ENCODE measurements around the gene ROCK2. TPM values are rescaled to one million over a fixed set of nuclear protein-coding genes. Genes with fewer than 3 reads are reported as not detected.

The ROCK2 gene
- total and polyA plus RNA-seq, 2 of the 13 experiments (the other 11 are each of a cell fraction or from before 2014, with no cell fraction given) = 38.1 to 119 TPM

GRCh38 chr2:11365096-11365879, 20.9 kb upstream of the ROCK2 start (continued):
- TF ChIP-seq PAXIP1 (CRISPR knock-in tag; conservative IDR thresholded peaks at IDR 0.05) (peak; percentile 81; the same call in 1 of the 2 replicates), TRIM22 (IDR thresholded peaks at IDR 0.05) (no peak), CENPX (CRISPR knock-in tag; IDR thresholded peaks at IDR 0.05) (no peak), MYC (CRISPR knock-in tag; IDR thresholded peaks at IDR 0.05; ENCODE audit: borderline replicate concordance) (peak; percentile 88; the same call in 1 of the 2 replicates), SMYD3 (CRISPR knock-in tag; IDR thresholded peaks at IDR 0.05) (0 out of 2 replicates have a peak, but pooled peaks have one; percentile 8), SMAD9 (CRISPR knock-in tag; IDR thresholded peaks at IDR 0.05) (no peak), ZNF569 (CRISPR knock-in tag; IDR thresholded peaks at IDR 0.05; ENCODE audit: borderline replicate concordance) (no peak), FUBP1 (CRISPR knock-in tag; IDR thresholded peaks at IDR 0.05; ENCODE audit: borderline replicate concordance) (peak; percentile 39; the same call in 1 of the 2 replicates), ZSCAN9 (CRISPR knock-in tag; IDR thresholded peaks at IDR 0.05; ENCODE audit: borderline replicate concordance) (peak; percentile 45; the same call in 1 of the 2 replicates), ZNF713 (CRISPR knock-in tag; IDR thresholded peaks at IDR 0.05) (0 out of 2 replicates have a peak, but pooled peaks have one; percentile 53), MTF1 (CRISPR knock-in tag; IDR thresholded peaks at IDR 0.05) (no peak), ZSCAN5A (CRISPR knock-in tag; IDR thresholded peaks at IDR 0.05; ENCODE audit: borderline replicate concordance) (peak; percentile 74; the same call in 1 of the 2 replicates), ZNF484 (CRISPR knock-in tag; IDR thresholded peaks at IDR 0.05; ENCODE audit: borderline replicate concordance, low read depth) (no peak), KDM4B (CRISPR knock-in tag; IDR thresholded peaks at IDR 0.05) (no peak), ATF3 (CRISPR knock-in tag; IDR thresholded peaks at IDR 0.05) (no peak; the same call in 1 of the 2 replicates), ZBTB7A (CRISPR knock-in tag; IDR thresholded peaks at IDR 0.05) (no peak; the same call in 1 of the 2 replicates), ZBTB43 (CRISPR knock-in tag; conservative IDR thresholded peaks at IDR 0.05) (0 out of 2 replicates have a peak, but pooled peaks have one; percentile 64), PCBP1 (IDR thresholded peaks at IDR 0.05; ENCODE audit: borderline replicate concordance, low read depth, low read length) (no peak)

Data from HepG2 (cell line).